H1 (cell line): ENCODE results near the gene FRMD5. TPM values are rescaled to one million over a fixed set of nuclear protein-coding genes. Genes with fewer than 3 reads are reported as not detected.

Experiments used
- CTCF ChIA-PET: fragments of 300-600 bp; sonication (Branson Sonifier 250); formaldehyde crosslinking; loops from one replicate; lab custom pipeline; 2021; ENCODE audit not compliant: partially characterized antibody; lab: Charles Lee
- POLR2A ChIA-PET: fragments of 300-600 bp; sonication (Branson Sonifier 250); formaldehyde crosslinking; loops from one replicate; lab custom pipeline; 2021; ENCODE audit warnings: inconsistent platforms; ENCODE audit not compliant: partially characterized antibody; lab: Charles Lee
- DNase-seq, 2 experiments: peaks; one replicate each; pipeline versions ENCODE4 v3.0.0 to v3.0.0-alpha.2; 2010 to 2022; ENCODE audit warnings: low spot score in 2 of 2, low read depth in 1 of 2, mixed read lengths in 1 of 2
- FAIRE-seq: peaks from 2 replicates; lab custom pipeline; 2011; peaks lifted over from hg19 to GRCh38; lab: Jason Lieb, UNC
- H2AFZ ChIP-seq: 2 replicates; pipeline ENCODE4 v1.8.1; 2012; ENCODE audit warnings: low read length, inconsistent platforms
- H2AK5ac ChIP-seq: 2 replicates; pipeline ENCODE4 v1.6.1; 2013; ENCODE audit warnings: low read depth, low read length
- H2BK120ac ChIP-seq: replicated peaks from 2 replicates; pipeline ENCODE3; 2013; ENCODE audit warnings: low read depth, low read length, inconsistent platforms
- H2BK12ac ChIP-seq: 2 replicates; pipeline ENCODE4 v1.6.1; 2013; ENCODE audit warnings: low read depth, low read length
- H2BK15ac ChIP-seq: 2 replicates; pipeline ENCODE4 v1.6.1; 2013; ENCODE audit warnings: low read length
- H2BK20ac ChIP-seq: 2 replicates; pipeline ENCODE4 v1.6.1; 2013; ENCODE audit warnings: low read length
- H2BK5ac ChIP-seq: 2 replicates; pipeline ENCODE4 v1.6.1; 2013; ENCODE audit warnings: low read depth, low read length
- H3K14ac ChIP-seq: 2 replicates; pipeline ENCODE4 v1.6.1; 2013; ENCODE audit warnings: inconsistent platforms; ENCODE audit not compliant: insufficient read length
- H3K18ac ChIP-seq: 2 replicates; pipeline ENCODE4 v1.6.1; 2013; ENCODE audit warnings: low read length; ENCODE audit errors: extremely low read depth
- H3K23ac ChIP-seq: 2 replicates; pipeline ENCODE4 v1.6.1; 2013; ENCODE audit warnings: inconsistent platforms; ENCODE audit not compliant: insufficient read length
- H3K23me2 ChIP-seq: 2 replicates; pipeline ENCODE4 v1.6.1; 2013; ENCODE audit warnings: low read depth, low read length
- H3K27ac ChIP-seq: 2 replicates; pipeline ENCODE4 v1.6.1; 2011; ENCODE audit warnings: low read depth, low read length, inconsistent platforms
- H3K27me3 ChIP-seq, 4 experiments: replicated peaks in 1 of 4; 1 replicate in 1 of 4; 2 replicates in 3 of 4; pipeline versions ENCODE4 v1.6.1 to v1.8.1; 2011 to 2013; ENCODE audit warnings: low read length in 3 of 4, mild to moderate bottlenecking in 3 of 4, inconsistent platforms in 2 of 4, mixed read lengths in 2 of 4, moderate library complexity in 1 of 4; ENCODE audit not compliant: control insufficient read depth in 3 of 4, insufficient read depth in 3 of 4; ENCODE audit errors: extremely low read depth in 1 of 4
- H3K36me3 ChIP-seq, 4 experiments: 2 replicates each; pipeline versions ENCODE4 v1.6.1 to v1.8.1; 2011 to 2013; ENCODE audit warnings: mild to moderate bottlenecking in 4 of 4, low read length in 3 of 4, moderate library complexity in 2 of 4, control low read depth in 1 of 4, inconsistent platforms in 1 of 4; ENCODE audit not compliant: insufficient read depth in 4 of 4, control insufficient read depth in 2 of 4
- H3K4ac ChIP-seq: replicated peaks from 2 replicates; pipeline ENCODE3; 2013; ENCODE audit warnings: low read length, low read depth, mixed read lengths, inconsistent platforms; ENCODE audit not compliant: insufficient read length
- H3K4me1 ChIP-seq, 4 experiments: replicated peaks in 1 of 4; 1 replicate in 1 of 4; 2 replicates in 3 of 4; pipeline versions ENCODE4 v1.6.1 to v1.8.1; 2011 to 2013; ENCODE audit warnings: low read length in 3 of 4, inconsistent platforms in 2 of 4, mixed read lengths in 1 of 4; ENCODE audit not compliant: insufficient read depth in 4 of 4, control insufficient read depth in 3 of 4
- H3K4me2 ChIP-seq, 2 experiments: 2 replicates each; pipeline versions ENCODE4 v1.6.1 to v1.8.1; 2011 to 2013; ENCODE audit warnings: low read depth in 2 of 2, low read length in 2 of 2, control low read depth in 1 of 2, inconsistent platforms in 1 of 2, mild to moderate bottlenecking in 1 of 2; ENCODE audit not compliant: insufficient read depth in 1 of 2
- H3K4me3 ChIP-seq, 4 experiments: fragments of 200-600, 300-600 bp in 1 of 4; sonication (generic), shearing (Covaris generic), sonication (Bioruptor Twin) in 1 of 4; 2 replicates each; pipeline versions ENCODE4 v1.5.1 to v1.8.1; 2011 to 2016; ENCODE audit warnings: low read length in 4 of 4, low read depth in 3 of 4, control low read depth in 2 of 4, inconsistent platforms in 2 of 4, mild to moderate bottlenecking in 2 of 4, mixed read lengths in 1 of 4, moderate library complexity in 1 of 4; ENCODE audit not compliant: insufficient read depth in 2 of 4; ENCODE audit errors: extremely low read depth in 1 of 4
- H3K56ac ChIP-seq: replicated peaks from 2 replicates; pipeline ENCODE3; 2013; ENCODE audit warnings: low read depth, mild to moderate bottlenecking, mixed read lengths, low read length, inconsistent platforms; ENCODE audit not compliant: insufficient read length
- H3K79me1 ChIP-seq: 2 replicates; pipeline ENCODE4 v1.6.1; 2013; ENCODE audit warnings: low read depth, low read length, control low read depth
- H3K79me2 ChIP-seq, 2 experiments: 2 replicates each; pipeline versions ENCODE4 v1.6.1 to v1.8.1; 2012 to 2013; ENCODE audit warnings: low read length in 2 of 2, mild to moderate bottlenecking in 2 of 2, inconsistent platforms in 1 of 2; ENCODE audit not compliant: insufficient read depth in 2 of 2, control insufficient read depth in 1 of 2
- H3K9ac ChIP-seq, 4 experiments: replicated peaks in 1 of 4; 1 replicate in 1 of 4; 2 replicates in 3 of 4; pipeline versions ENCODE4 v1.6.1 to v1.8.1; 2011 to 2013; ENCODE audit warnings: low read depth in 3 of 4, low read length in 3 of 4, control low read depth in 2 of 4, mild to moderate bottlenecking in 2 of 4, moderate library complexity in 2 of 4, inconsistent platforms in 1 of 4; ENCODE audit errors: extremely low read depth in 1 of 4
- H3K9me3 ChIP-seq, 2 experiments: 2 replicates each; pipeline versions ENCODE4 v1.6.1 to v1.8.1; 2012 to 2013; ENCODE audit warnings: mild to moderate bottlenecking in 2 of 2, moderate library complexity in 2 of 2, control low read depth in 1 of 2, inconsistent platforms in 1 of 2, low read depth in 1 of 2, low read length in 1 of 2, mixed read lengths in 1 of 2; ENCODE audit not compliant: insufficient read depth in 2 of 2
- H4K20me1 ChIP-seq, 2 experiments: replicated peaks in 1 of 2; 2 replicates each; pipeline versions ENCODE3 to v1.8.1; 2011 to 2013; ENCODE audit warnings: inconsistent platforms in 2 of 2, low read length in 2 of 2, mild to moderate bottlenecking in 1 of 2; ENCODE audit not compliant: insufficient read depth in 2 of 2, control insufficient read depth in 1 of 2
- H4K5ac ChIP-seq: 2 replicates; pipeline ENCODE4 v1.6.1; 2013; ENCODE audit warnings: low read length, low read depth, mixed read lengths, inconsistent platforms; ENCODE audit not compliant: insufficient read length
- H4K8ac ChIP-seq: 2 replicates; pipeline ENCODE4 v1.8.0; 2013; ENCODE audit warnings: mild to moderate bottlenecking, moderate library complexity, low read length, inconsistent platforms; ENCODE audit not compliant: insufficient read depth; ENCODE audit errors: extremely low read depth
- H4K91ac ChIP-seq: replicated peaks from 2 replicates; pipeline ENCODE3; 2013; ENCODE audit warnings: low read length, mixed read lengths, inconsistent platforms; ENCODE audit not compliant: insufficient read length
- CBX5 ChIP-seq: fragments of 300-800, 300-1000 bp; sonication (generic); IDR thresholded peaks from 2 replicates; pipeline ENCODE4 v1.7.1; 2016; ENCODE audit warnings: antibody characterized with exemption, low read length, low read depth
- CEBPB ChIP-seq: IDR thresholded peaks from 2 replicates; pipeline ENCODE4 v1.6.1; 2012; ENCODE audit warnings: low read depth, low read length
- CHD2 ChIP-seq: IDR thresholded peaks from 2 replicates; pipeline ENCODE4 v1.6.1; 2012; ENCODE audit warnings: low read length, improper control_type of control experiment
- CTBP2 ChIP-seq: IDR thresholded peaks from 2 replicates; pipeline ENCODE4 v1.7.0; 2011; ENCODE audit warnings: borderline replicate concordance, mild to moderate bottlenecking, moderate library complexity, mixed read lengths, low read length; ENCODE audit not compliant: insufficient read depth, insufficient read length
- EGR1 ChIP-seq: IDR thresholded peaks from 2 replicates; pipeline ENCODE4 v1.6.1; 2011; ENCODE audit warnings: low read depth, low read length, borderline replicate concordance
- FOSL1 ChIP-seq: IDR thresholded peaks from 2 replicates; pipeline ENCODE4 v1.6.1; 2011; ENCODE audit warnings: mild to moderate bottlenecking, low read depth, low read length, moderate library complexity; ENCODE audit not compliant: insufficient read depth
- GABPA ChIP-seq: IDR thresholded peaks from 2 replicates; pipeline ENCODE4 v1.6.1; 2011; ENCODE audit warnings: mild to moderate bottlenecking, low read length, moderate library complexity, borderline replicate concordance; ENCODE audit not compliant: insufficient read depth
- HDAC2 ChIP-seq, 2 experiments: fragments of 300-600 bp in 1 of 2; sonication (generic) in 1 of 2; IDR thresholded peaks; 2 replicates each; pipeline ENCODE4 v1.6.1; 2011 to 2012; ENCODE audit warnings: low read depth in 2 of 2, low read length in 2 of 2, mild to moderate bottlenecking in 2 of 2, moderate library complexity in 2 of 2, borderline replicate concordance in 1 of 2, inconsistent platforms in 1 of 2
- POLR2A ChIP-seq, 2 experiments: IDR thresholded peaks; 1 replicate in 1 of 2; 2 replicates in 1 of 2; pipeline ENCODE4 v1.6.1; 2011; ENCODE audit warnings: low read depth in 2 of 2, low read length in 2 of 2, mild to moderate bottlenecking in 2 of 2; ENCODE audit errors: control extremely low read depth in 1 of 2
- POLR2AphosphoS5 ChIP-seq: IDR thresholded peaks from 2 replicates; pipeline ENCODE4 v1.6.1; 2011; ENCODE audit warnings: low read depth, low read length
- POU5F1 ChIP-seq: IDR thresholded peaks from 2 replicates; pipeline ENCODE4 v1.6.1; 2011; ENCODE audit warnings: low read depth, mild to moderate bottlenecking, low read length, moderate library complexity
- SP2 ChIP-seq: IDR thresholded peaks from 2 replicates; pipeline ENCODE4 v1.6.1; 2012; ENCODE audit warnings: mild to moderate bottlenecking, low read length, inconsistent platforms
- SP4 ChIP-seq: IDR thresholded peaks from 2 replicates; pipeline ENCODE4 v1.6.1; 2012; ENCODE audit warnings: low read length, inconsistent platforms
- YY1 ChIP-seq: IDR thresholded peaks from 2 replicates; pipeline ENCODE4 v1.6.1; 2011; ENCODE audit warnings: low read depth, mild to moderate bottlenecking, low read length
- WGBS, 2 experiments: shearing (Covaris generic) in 1 of 2; methylation state at CpG; one replicate each; pipeline versions ENCODE4 v1.1.6 to v1.1.7; 2013 to 2015; ENCODE audit warnings: low lambda C conversion rate in 2 of 2, mixed read lengths in 2 of 2, inconsistent platforms in 1 of 2, low coverage in 1 of 2, missing lambda C conversion rate in 1 of 2; ENCODE audit not compliant: insufficient replicate concordance in 2 of 2, insufficient coverage in 1 of 2, insufficient read length in 1 of 2; ENCODE audit errors: extremely low coverage in 1 of 2, missing lambda C conversion rate in 1 of 2; 5-methylcytosine and 5-hydroxymethylcytosine counted together
- polyA plus RNA-seq, 7 experiments: library from polyadenylated mRNA; depleted of rRNA in 3 of 7; stranded (reverse) in 5 of 7; unstranded in 2 of 7; fragments of >200 nt in 5 of 7; fragments of 200-250 nt in 2 of 7; gene quantifications; 1 replicate in 5 of 7; 2 replicates in 1 of 7; 4 replicates in 1 of 7; pipeline versions ENCODE4 v1.2.1 to v1.2.3, GENCODE V29; 2011 to 2013; ENCODE audit warnings: missing spikeins in 2 of 7, mixed read lengths in 2 of 7
- total RNA-seq: library from RNA; stranded (reverse); fragmentation: NEBNext Ultra II Directional; extraction: Animal tissue kit (Norgen Biotek cat#: 25700); gene quantifications from 2 replicates; pipeline ENCODE4 v1.2.1, GENCODE V29; 2021
- TF ChIP-seq, protein P1 (sequence below): IDR thresholded peaks from 2 replicates; pipeline ENCODE4 v1.6.1; 2011; ENCODE audit warnings: low read length, improper control_type of control experiment

Gene FRMD5
- total and polyA plus RNA-seq, 2 of the 8 experiments (the other 6 are each of a cell fraction or from before 2014, with no cell fraction given) = 10.1 to 12.6 TPM

DNA sequence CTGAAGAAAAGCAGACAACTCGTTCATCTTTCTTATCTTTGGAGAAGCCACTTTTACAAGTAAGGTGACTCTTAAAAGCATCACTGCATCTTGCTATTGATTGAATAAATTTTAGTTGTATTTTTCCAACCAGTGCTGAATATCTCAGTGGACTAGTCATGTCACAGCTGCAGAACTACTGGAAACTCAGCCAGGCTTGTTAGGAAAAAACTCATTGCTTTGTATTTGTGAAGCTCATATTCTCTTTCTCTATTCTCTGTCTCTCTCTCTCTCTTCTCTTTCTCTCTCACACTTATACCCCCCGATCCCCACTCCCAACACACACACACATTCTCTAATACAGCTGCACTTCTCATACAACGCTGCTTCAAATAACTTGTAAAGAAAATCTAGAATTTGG is 264.0 kb downstream of the FRMD5 start:
- H3K9ac ChIP-seq = no peak overlapping the region
- H2AFZ ChIP-seq = no peak overlapping the region
- H2BK20ac ChIP-seq = no peak overlapping the region
- no peak overlapping the region for H4K8ac ChIP-seq
- TF ChIP-seq CBX5 (no peak), SP2 (no peak), SP4 (no peak), CHD2 (no peak), GABPA (no peak), FOSL1 (no peak), YY1 (no peak), POU5F1 (no peak), EGR1 (no peak), POLR2AphosphoS5 (no peak), HDAC2 (IDR thresholded peaks at IDR 0.05; ENCODE audit: borderline replicate concordance in 1 of 2, low read depth in 2 of 2, low read length in 2 of 2) (no peak), POLR2A (IDR thresholded peaks at IDR 0.05; ENCODE audit: control extremely low read depth in 1 of 2, low read depth in 2 of 2, low read length in 2 of 2) (no peak), CEBPB (no peak), CTBP2 (no peak)
- TF ChIP-seq, protein P1, sequence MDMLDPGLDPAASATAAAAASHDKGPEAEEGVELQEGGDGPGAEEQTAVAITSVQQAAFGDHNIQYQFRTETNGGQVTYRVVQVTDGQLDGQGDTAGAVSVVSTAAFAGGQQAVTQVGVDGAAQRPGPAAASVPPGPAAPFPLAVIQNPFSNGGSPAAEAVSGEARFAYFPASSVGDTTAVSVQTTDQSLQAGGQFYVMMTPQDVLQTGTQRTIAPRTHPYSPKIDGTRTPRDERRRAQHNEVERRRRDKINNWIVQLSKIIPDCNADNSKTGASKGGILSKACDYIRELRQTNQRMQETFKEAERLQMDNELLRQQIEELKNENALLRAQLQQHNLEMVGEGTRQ = no peak
- H2AK5ac ChIP-seq = no peak overlapping the region
- no peak overlapping the region for H2BK120ac ChIP-seq
- peaks cover 23 to 49% (median 34%) of the 10 kb centered on the region in 4 experiments; a peak in 6 of 7 replicates for H3K4me1 ChIP-seq
- ChIA-PET CTCF (interaction anchor here (0.9 to 11.2 kb wide), 3 partner anchors 9 to 92 kb away, joined by 5 to 84 read pairs (median 48); no protein-coding TSS in a partner anchor), POLR2A (interaction anchor here (1.5 kb wide), 1 partner anchor 29 kb away, joined by 4 read pairs; no protein-coding TSS in a partner anchor)
- H2BK12ac ChIP-seq = no peak overlapping the region
- H3K79me2 ChIP-seq = no peaks in the 10 kb centered on the region
- no peaks in the 10 kb centered on the region for H3K27me3 ChIP-seq
- H3K9me3 ChIP-seq = no peaks in the 10 kb centered on the region
- H3K27ac ChIP-seq = no peak overlapping the region
- H2BK15ac ChIP-seq = no peak overlapping the region
- H3K36me3 ChIP-seq = no peaks in the 10 kb centered on the region
- H3K56ac ChIP-seq = no peak overlapping the region
- no peak for FAIRE-seq
- no peak overlapping the region for H3K4me2 ChIP-seq
- no peak for DNase-seq
- no peak overlapping the region for H3K18ac ChIP-seq
- H3K4me3 ChIP-seq = no peak overlapping the region
- H4K5ac ChIP-seq = no peak overlapping the region
- H4K20me1 ChIP-seq = no peaks in the 10 kb centered on the region
- no peak overlapping the region for H3K23ac ChIP-seq
- no peak overlapping the region for H3K4ac ChIP-seq
- no peaks in the 10 kb centered on the region for H3K79me1 ChIP-seq
- 89 to 100% methylated on average over 2 to 3 of the region's 3 CpGs for WGBS, 2 experiments
- no peak overlapping the region for H2BK5ac ChIP-seq
- H3K14ac ChIP-seq = no peak overlapping the region
- H4K91ac ChIP-seq = no peak overlapping the region
- H3K23me2 ChIP-seq = no peaks in the 10 kb centered on the region
